ENCODE measurements around the gene TGIF2.

DNA sequence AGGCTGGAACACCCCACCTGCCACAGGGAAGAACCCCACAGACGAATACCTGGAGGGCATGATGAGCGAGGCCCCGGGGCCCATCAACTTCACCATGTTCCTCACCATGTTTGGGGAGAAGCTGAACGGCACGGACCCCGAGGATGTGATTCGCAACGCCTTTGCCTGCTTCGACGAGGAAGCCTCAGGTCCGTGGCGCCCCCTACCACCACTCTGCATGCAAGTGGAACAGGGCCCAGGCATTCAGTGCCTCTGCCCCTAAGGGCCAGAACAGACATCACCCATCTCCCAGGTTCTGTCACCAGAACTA, 25.4 kb upstream of the TGIF2 start:
- TF ChIP-seq GATA2 (IDR thresholded peaks at IDR 0.05; ENCODE audit: insufficient read depth, insufficient read length, low read depth, low read length), result no peak
- TF ChIP-seq POLR2A (IDR thresholded peaks at IDR 0.05; ENCODE audit: low read depth, low read length), result no peak
- TF ChIP-seq, protein P1, sequence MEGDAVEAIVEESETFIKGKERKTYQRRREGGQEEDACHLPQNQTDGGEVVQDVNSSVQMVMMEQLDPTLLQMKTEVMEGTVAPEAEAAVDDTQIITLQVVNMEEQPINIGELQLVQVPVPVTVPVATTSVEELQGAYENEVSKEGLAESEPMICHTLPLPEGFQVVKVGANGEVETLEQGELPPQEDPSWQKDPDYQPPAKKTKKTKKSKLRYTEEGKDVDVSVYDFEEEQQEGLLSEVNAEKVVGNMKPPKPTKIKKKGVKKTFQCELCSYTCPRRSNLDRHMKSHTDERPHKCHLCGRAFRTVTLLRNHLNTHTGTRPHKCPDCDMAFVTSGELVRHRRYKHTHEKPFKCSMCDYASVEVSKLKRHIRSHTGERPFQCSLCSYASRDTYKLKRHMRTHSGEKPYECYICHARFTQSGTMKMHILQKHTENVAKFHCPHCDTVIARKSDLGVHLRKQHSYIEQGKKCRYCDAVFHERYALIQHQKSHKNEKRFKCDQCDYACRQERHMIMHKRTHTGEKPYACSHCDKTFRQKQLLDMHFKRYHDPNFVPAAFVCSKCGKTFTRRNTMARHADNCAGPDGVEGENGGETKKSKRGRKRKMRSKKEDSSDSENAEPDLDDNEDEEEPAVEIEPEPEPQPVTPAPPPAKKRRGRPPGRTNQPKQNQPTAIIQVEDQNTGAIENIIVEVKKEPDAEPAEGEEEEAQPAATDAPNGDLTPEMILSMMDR (IDR thresholded peaks at IDR 0.05; ENCODE audit: extremely low read depth in 1 of 2, insufficient read depth in 1 of 2, low read depth in 1 of 2, low read length in 2 of 2), result peak in 1 of 2 donors; percentile 26
- TF ChIP-seq, protein P2, sequence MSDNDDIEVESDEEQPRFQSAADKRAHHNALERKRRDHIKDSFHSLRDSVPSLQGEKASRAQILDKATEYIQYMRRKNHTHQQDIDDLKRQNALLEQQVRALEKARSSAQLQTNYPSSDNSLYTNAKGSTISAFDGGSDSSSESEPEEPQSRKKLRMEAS (IDR thresholded peaks at IDR 0.05; ENCODE audit: insufficient read depth, insufficient read length), result no peak
- TF ChIP-seq POLR2AphosphoS5 (IDR thresholded peaks at IDR 0.05; ENCODE audit: insufficient read depth, low read depth, low read length), result no peak
